Fibroblast of villous mesenchyme (primary cell): ENCODE measurements around the gene TNS1. TPM values are rescaled to one million over a fixed set of nuclear protein-coding genes. Genes with fewer than 3 reads are reported as not detected.

Experiments used
- DNase-seq: peaks from one replicate; pipeline ENCODE4 v3.0.0-alpha.2; 2010; ENCODE audit warnings: low read depth
- H3K4me3 ChIP-seq: 2 replicates; pipeline ENCODE4 v1.5.1; 2011; ENCODE audit warnings: low read depth, mild to moderate bottlenecking, low read length
- CTCF ChIP-seq: IDR thresholded peaks from 2 replicates; pipeline ENCODE4 v1.5.1; 2012; ENCODE audit warnings: low read depth, mild to moderate bottlenecking, low read length; ENCODE audit not compliant: insufficient read depth
- total RNA-seq: library from RNA; depleted of rRNA; stranded (reverse); fragments of >200 nt; gene quantifications from 2 replicates; pipeline ENCODE4 v1.2.3, GENCODE V29; 2012

The TNS1 gene
- total RNA-seq, 1 donor = 127 TPM

- DNase-seq = no peak
- no peak for TF ChIP-seq CTCF
- H3K4me3 ChIP-seq = no peak overlapping the region
Measured at GRCh38 chr2:217856871-217857270, 145.9 kb downstream of the TNS1 start.

GRCh38 chr2:217856159-217856558, 146.6 kb downstream of the TNS1 start:
- DNase-seq = no peak
- no peak for TF ChIP-seq CTCF
- no peak overlapping the region for H3K4me3 ChIP-seq

GRCh38 chr2:217854684-217855420, 147.9 kb downstream of the TNS1 start:
- no peak overlapping the region for H3K4me3 ChIP-seq
- TF ChIP-seq CTCF = no peak
- DNase-seq = no peak

- no peak overlapping the region for H3K4me3 ChIP-seq
- no peak for DNase-seq
Measured at GRCh38 chr2:217853961-217854360, 148.8 kb downstream of the TNS1 start.

GRCh38 chr2:217853301-217853881, 149.4 kb downstream of the TNS1 start:
- no peak overlapping the region for H3K4me3 ChIP-seq
- DNase-seq = peak; percentile 76
- TF ChIP-seq CTCF = no peak

More at GRCh38 chr2:217853961-217854360, 148.8 kb downstream of the TNS1 start:
- no peak for TF ChIP-seq CTCF

- no peak for TF ChIP-seq CTCF
- DNase-seq = no peak
- no peak overlapping the region for H3K4me3 ChIP-seq
Measured at GRCh38 chr2:217852555-217853211, 150.1 kb downstream of the TNS1 start.
